ENCODE measurements around the gene QPCTL.
"Not testable (repeated sequence)": the region's sequence is repeated elsewhere in the genome, so short reads cannot be mapped to it uniquely, and the experiment has no call there.

QPCTL gene

GRCh38 chr19:45676851-45677263 lies 15.6 kb upstream of the QPCTL start:
- no peak for DNase-seq (ENCODE audit: low read depth)

GRCh38 chr19:45677351-45678230 lies 14.9 kb upstream of the QPCTL start:
- peak; percentile 87 for DNase-seq (ENCODE audit: low read depth)

GRCh38 chr19:45681391-45682015 lies 11.0 kb upstream of the QPCTL start:
- DNase-seq (ENCODE audit: low read depth) = peak; percentile 82

GRCh38 chr19:45682117-45682516 lies 10.3 kb upstream of the QPCTL start:
- DNase-seq (ENCODE audit: low read depth) = no peak

GRCh38 chr19:45682908-45683307 lies 9.6 kb upstream of the QPCTL start:
- DNase-seq (ENCODE audit: low read depth) = no peak

- not testable (repeated sequence) for DNase-seq (ENCODE audit: low read depth)
Observed at GRCh38 chr19:45685045-45685444, 7.4 kb upstream of the QPCTL start.

- no peak for DNase-seq (ENCODE audit: low read depth)
Observed at GRCh38 chr19:45687599-45687998, 4.9 kb upstream of the QPCTL start.

GRCh38 chr19:45691516-45692186 lies 815 bp upstream of the QPCTL start, which contains the start of gene SNRPD2:
Gene SNRPD2 (minus strand): TSS chr19:45691953. CDS start chr19:45691888, 65 bp downstream.
- DNase-seq (ENCODE audit: low read depth) = peak; percentile 96

GRCh38 chr19:45693106-45693788 lies 781 bp downstream of the QPCTL start:
- DNase-seq (ENCODE audit: low read depth) = peak; percentile 83

GRCh38 chr19:45701676-45702075 lies 9.2 kb downstream of the QPCTL start:
- no peak for DNase-seq (ENCODE audit: low read depth)

- no peak for DNase-seq (ENCODE audit: low read depth)
Observed at GRCh38 chr19:45705115-45705514, 12.6 kb downstream of the QPCTL start.

- no peak for DNase-seq (ENCODE audit: low read depth)
Observed at GRCh38 chr19:45705710-45706415, 13.4 kb downstream of the QPCTL start.

GRCh38 chr19:45710356-45711130 lies 18.1 kb downstream of the QPCTL start:
- DNase-seq (ENCODE audit: low read depth) = no peak

GRCh38 chr19:45711851-45712698 lies 19.6 kb downstream of the QPCTL start:
- DNase-seq (ENCODE audit: low read depth) = no peak

GRCh38 chr19:45712699-45713067 lies 20.2 kb downstream of the QPCTL start:
- DNase-seq (ENCODE audit: low read depth) = no peak

- DNase-seq (ENCODE audit: low read depth) = no peak
Observed at GRCh38 chr19:45713141-45713540, 20.7 kb downstream of the QPCTL start.

- DNase-seq (ENCODE audit: low read depth) = no peak
Observed at GRCh38 chr19:45715139-45715538, 22.7 kb downstream of the QPCTL start.

- DNase-seq (ENCODE audit: low read depth) = peak; percentile 21
Observed at GRCh38 chr19:45716359-45717130, 24.1 kb downstream of the QPCTL start.
